ENCODE data around the gene IL5.
A peak's percentile ranks its signal among the peaks of the same experiment; 100 is the strongest.

The IL5 gene

DNA sequence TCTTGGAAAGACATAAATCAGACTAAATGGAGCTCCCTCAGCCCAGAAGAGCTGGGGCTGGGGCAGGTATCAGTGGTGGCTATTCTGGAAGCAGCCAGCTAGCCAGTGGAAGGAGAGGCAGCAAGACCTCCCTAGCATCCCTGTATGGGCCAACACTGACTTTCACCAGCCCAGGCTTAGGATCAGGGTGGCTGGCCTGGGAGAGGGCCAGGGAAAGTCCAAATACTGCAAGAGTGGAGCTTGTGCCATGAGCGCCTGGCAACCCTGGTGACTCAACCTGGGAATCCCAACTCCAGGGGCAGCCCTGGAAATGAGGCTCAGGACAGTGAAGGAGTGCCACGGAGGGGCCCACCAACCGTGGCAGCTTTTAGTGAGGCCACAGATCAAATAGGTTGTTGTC lies 45.2 kb downstream of the IL5 start:
- DNase-seq: no peak

DNA sequence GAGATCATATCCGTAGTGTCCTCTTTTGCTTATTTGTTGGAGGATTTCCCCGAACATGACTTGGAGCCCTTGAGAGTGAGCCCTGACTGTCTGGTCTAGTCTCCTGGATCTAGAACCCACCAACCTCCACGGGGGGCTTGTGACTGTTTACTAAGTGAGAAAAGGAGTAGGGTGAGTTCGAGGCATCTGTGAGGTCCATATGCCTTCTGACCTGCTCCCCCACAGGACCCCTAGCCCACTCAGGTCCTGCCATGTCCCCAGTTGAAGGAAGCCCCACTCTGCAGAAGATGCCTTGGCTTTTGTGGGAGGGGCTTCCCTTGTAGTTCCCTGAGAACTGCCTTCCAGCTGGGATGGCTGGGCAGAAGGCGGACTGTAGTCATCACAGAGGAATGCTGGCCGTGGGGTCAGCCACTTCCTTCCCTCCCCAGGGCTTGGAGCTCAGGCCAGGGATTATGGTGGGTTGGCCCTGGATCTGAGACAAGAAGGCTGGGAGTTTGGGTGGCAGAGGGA lies 45.8 kb downstream of the IL5 start:
- no peak for DNase-seq

DNA sequence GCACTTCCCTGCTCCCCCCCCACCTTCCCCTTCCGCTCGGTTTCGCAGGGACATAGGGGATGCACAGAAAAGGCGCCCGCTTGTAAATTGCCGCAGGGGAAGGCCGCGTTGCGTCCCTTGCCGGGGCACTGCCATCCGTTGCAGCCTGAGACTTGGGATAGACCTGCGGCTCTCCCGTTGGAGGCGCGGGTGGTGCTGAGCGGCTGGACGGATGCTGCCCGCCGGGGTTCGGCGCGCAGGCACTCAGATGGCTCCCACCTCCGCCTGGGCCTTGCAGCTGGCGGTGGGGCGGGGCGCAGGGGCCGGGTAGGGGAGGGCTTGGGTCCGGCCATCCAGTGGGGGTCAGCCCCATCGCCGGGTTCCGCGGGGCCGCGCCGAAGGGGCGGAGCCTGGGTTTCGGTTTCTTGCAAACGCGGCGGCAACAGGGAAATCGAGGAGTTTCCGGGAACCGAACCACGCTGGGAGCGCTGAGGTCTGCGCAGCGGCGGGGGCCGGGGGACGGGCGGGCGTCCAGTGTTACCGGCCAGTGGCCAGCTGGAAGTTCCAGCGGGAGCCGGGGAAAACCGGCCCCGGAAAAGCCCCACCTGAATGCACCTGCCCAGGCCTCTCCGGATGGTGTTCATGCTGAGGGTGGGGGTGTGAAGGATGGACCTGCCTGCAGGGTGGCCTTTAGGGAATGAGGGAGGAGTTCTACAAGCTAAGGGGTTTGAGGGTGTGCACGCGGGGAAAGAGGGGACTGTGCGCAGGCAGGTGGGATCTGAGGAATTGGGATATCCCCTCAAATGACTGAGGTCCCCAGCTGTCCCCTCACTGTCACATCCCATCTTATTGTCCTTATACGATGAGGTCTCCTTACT lies 46.5 kb downstream of the IL5 start:
- DNase-seq: peak in 1 of 2 experiments; percentile 27

DNA sequence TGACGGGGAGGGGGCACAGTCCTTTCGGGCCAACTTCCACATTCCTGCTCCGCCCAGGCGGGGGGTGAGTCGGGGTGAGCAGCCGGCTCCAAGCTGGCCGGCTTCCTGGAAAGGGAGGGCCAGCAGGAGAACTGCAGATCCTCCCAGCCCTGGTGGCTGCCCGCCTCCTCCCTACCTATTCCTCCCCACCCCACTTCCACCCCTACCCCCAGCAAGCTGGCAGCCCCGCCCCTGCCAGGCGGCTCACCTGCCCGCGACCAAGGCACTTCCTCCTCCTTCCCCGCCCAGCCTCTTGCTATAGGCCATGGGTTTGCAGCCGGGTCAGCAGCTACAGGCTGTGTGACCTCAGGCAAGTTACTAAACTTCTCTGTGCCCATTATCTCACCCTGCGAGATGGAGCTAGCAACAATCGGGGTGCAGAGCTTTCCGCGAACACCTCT lies 47.1 kb downstream of the IL5 start:
- peak; percentile 4 to 23 for DNase-seq

DNA sequence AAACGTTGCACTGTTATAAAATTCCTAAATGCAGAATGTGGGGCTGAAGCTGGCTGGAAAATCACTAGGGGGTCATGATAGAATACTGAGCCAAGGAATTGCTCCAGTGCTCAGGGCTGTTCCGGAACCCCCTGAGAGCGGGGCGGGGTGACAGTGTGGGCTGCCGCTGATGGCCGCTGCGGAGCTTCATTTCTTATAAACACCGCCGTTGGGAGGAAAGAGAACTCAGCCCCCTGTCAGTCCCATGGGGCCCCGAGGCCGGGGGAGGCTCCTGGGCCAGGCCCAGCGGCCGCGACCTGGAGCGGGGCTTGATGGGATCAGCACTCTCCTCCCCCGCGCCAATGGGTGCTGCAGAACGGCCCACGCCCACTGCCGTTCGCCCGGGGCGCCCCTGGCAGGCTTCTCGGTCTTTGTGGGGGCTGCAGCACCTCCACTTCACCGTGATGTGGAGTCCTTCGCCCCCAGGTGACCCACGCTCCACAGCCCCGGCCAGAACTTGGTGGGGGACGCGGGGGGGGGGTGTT lies 47.6 kb downstream of the IL5 start:
- peak in 1 of 2 experiments; percentile 9 for DNase-seq

DNA sequence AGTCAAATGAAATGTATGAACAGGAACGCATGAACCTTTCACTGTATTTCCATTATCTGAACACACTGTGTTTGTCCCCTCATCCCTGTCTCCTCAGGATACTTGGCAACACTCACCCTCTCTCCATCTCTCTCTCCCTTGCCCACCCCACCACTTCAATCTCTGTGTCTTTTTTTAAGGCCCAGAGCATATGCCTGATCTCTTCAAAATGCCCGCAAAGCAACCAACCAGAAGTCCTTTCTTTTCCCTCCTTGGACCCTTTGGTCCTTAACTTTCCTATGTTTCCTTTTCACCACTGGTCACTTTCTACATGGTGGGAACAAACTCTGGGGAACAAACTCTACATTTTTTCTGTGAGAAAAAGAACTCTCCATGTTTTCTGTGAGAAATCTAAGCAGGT lies 49.5 kb downstream of the IL5 start:
- no peak for DNase-seq

DNA sequence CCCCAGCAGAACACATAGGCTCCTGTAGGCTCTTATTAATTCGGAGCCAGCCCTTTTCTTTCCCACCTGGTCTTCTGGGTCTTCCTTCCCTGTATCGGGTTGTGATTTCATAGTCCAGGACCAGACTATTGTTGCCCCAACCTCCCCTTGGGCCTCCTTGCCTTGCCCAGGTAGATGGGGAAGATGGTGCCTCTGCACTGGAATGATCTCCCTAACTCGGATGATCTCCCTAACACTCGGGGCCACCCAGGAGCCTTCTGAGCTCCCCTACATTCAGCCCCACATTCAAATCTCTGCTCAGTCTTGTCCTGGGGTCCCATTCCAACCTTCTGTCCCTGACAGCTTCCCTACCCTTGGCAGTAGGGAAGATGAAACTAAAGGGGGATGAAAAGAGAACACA lies 50.1 kb downstream of the IL5 start:
- DNase-seq: no peak

DNA sequence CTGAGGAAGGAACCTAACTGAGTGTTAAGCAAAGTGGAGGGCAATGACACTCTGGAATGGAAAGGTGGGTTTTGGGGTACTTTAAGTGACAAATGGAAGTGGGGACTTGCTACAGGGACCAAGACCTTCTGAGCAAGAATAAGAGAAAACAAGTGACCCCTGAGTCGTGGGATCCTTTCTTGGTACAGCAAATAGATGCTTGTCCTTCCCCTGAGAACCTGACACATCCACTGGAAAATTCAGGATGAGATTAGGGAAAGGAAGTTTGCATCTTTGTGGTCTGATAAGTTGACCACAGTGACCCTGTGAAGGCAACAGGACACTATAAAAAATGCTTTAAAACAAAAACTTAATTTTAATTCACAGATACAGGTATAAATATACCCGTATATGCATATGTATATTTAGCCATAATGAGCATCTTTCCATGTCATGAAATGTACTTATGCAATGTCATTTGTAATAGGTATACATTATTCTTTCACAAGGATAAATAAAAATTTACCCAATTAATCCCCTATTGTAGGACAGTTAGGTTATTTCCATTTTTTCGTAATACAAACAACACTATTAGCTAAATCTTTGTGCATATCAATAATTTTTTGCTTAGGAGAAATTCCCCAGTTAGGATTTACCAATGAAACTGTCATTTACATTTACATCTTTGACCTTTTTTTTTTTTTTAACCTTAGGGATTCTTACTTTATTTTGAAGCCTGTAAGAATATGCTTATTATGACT lies 50.8 kb downstream of the IL5 start:
- DNase-seq: no peak

Measured in NCI-H1930 (cell line).